Calu3 (cell line): ENCODE results near the gene RPTOR. TPM values are rescaled to one million over a fixed set of nuclear protein-coding genes. Genes with fewer than 3 reads are reported as not detected.
A peak's percentile ranks its signal among the peaks of the same experiment; 100 is the strongest.

Source experiments
- BruUV-seq: library from RNA; stranded (reverse); fragments of 400-500 nt; replicated peaks from 2 replicates; lab custom pipeline; 2021; lab: Mats Ljungman, UMichigan
- CTCF ChIA-PET: fragments of 300-600 bp; sonication (Branson Sonifier 250); formaldehyde crosslinking; loops from one replicate; lab custom pipeline; 2022; ENCODE audit warnings: antibody characterized with exemption; lab: Charles Lee
- DNase-seq: peaks from one replicate; pipeline ENCODE4 v3.0.0; 2022
- H3K27ac Mint-ChIP-seq: one replicate; pipeline ENCODE4 v1.8.0; 2022; ENCODE audit warnings: mixed read lengths; ENCODE audit not compliant: unreplicated experiment
- H3K27me3 Mint-ChIP-seq: one replicate; pipeline ENCODE4 v1.8.0; 2022; ENCODE audit warnings: mixed read lengths; ENCODE audit not compliant: unreplicated experiment
- H3K36me3 Mint-ChIP-seq: one replicate; pipeline ENCODE4 v1.8.0; 2022; ENCODE audit warnings: mild to moderate bottlenecking, moderate library complexity, mixed read lengths; ENCODE audit not compliant: insufficient read depth, unreplicated experiment
- H3K4me1 Mint-ChIP-seq: one replicate; pipeline ENCODE4 v1.8.0; 2022; ENCODE audit warnings: mild to moderate bottlenecking, low read depth, mixed read lengths; ENCODE audit not compliant: unreplicated experiment
- H3K4me3 Mint-ChIP-seq: one replicate; pipeline ENCODE4 v1.8.0; 2022; ENCODE audit warnings: mild to moderate bottlenecking, low read depth, moderate library complexity, mixed read lengths; ENCODE audit not compliant: unreplicated experiment
- H3K9me3 Mint-ChIP-seq: one replicate; pipeline ENCODE4 v1.8.0; 2022; ENCODE audit warnings: low read depth, mixed read lengths; ENCODE audit not compliant: unreplicated experiment
- intact Hi-C: fragments of 100-400 bp; cut with micrococcal nuclease; formaldehyde crosslinking; loops from one replicate; pipeline ENCODE4 v1.10.0; 2022; ENCODE audit not compliant: unreplicated experiment
- total RNA-seq: library from RNA; stranded (reverse); gene quantifications from 2 replicates; pipeline ENCODE4 v1.2.3, GENCODE V29; 2022
- TF ChIP-seq, protein P1 (sequence below): fragments of 200-600 bp; IDR thresholded peaks from one replicate; pipeline ENCODE4 v1.8.0; 2022; ENCODE audit warnings: antibody characterized with exemption; ENCODE audit not compliant: unreplicated experiment

RPTOR gene
- total RNA-seq, 1 experiment from 2014 or later, result 41.8 TPM

DNA sequence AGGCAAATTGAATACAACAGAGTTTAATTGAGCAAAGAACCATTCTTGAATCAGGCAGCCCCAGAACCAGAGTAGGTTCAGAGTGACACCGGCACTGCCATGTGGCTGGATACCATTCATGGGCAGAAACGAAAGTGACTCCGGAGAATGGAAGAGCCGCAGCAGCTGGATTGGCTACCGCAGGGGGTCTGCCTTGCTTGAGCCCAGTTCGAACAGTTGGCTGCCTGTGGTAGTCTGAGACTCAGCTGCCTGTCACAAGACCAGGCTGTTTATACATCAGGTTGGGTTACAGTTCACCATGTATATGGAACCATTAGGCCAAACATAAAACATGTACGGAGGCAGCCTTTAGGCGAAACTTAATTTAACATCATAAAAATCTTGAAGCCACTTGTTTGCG, 241.8 kb downstream of the RPTOR start:
- TF ChIP-seq, protein P1, sequence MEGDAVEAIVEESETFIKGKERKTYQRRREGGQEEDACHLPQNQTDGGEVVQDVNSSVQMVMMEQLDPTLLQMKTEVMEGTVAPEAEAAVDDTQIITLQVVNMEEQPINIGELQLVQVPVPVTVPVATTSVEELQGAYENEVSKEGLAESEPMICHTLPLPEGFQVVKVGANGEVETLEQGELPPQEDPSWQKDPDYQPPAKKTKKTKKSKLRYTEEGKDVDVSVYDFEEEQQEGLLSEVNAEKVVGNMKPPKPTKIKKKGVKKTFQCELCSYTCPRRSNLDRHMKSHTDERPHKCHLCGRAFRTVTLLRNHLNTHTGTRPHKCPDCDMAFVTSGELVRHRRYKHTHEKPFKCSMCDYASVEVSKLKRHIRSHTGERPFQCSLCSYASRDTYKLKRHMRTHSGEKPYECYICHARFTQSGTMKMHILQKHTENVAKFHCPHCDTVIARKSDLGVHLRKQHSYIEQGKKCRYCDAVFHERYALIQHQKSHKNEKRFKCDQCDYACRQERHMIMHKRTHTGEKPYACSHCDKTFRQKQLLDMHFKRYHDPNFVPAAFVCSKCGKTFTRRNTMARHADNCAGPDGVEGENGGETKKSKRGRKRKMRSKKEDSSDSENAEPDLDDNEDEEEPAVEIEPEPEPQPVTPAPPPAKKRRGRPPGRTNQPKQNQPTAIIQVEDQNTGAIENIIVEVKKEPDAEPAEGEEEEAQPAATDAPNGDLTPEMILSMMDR, result no peak
- H3K36me3 Mint-ChIP-seq, result peaks cover 10% of the 10 kb centered on the region
- no peak for DNase-seq
- H3K27ac Mint-ChIP-seq, result no peak overlapping the region
- intact Hi-C loops, result no loop called here
- no TSS peak for BruUV-seq
- CTCF ChIA-PET, result no interaction called here
- no peaks in the 10 kb centered on the region for H3K27me3 Mint-ChIP-seq
- peaks cover 31% of the 10 kb centered on the region for H3K4me1 Mint-ChIP-seq
- no peak overlapping the region for H3K4me3 Mint-ChIP-seq
- H3K9me3 Mint-ChIP-seq, result peaks cover 2% of the 10 kb centered on the region

DNA sequence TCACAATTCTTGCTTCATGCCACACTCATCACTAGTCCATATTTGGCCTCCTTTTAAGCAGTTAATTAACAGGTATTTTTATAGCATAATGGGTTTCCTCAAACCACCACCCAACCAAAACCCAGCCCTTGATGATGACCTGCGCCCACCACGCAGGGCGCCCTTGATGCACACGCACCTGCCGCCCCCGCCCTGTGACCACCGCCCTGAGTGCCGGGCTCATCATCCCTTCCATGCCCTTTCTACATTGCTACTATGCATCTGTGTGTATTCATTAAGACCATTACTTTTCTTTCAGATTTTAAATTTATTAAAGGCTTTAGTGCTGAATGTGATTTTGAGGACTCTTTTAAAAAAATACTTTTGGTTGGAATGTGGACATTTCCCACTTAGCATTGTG, 242.2 kb downstream of the RPTOR start:
- Mint-ChIP-seq H3K9me3 (peaks cover 2% of the 10 kb centered on the region), H3K27ac (no peak overlapping the region), H3K4me1 (peaks cover 35% of the 10 kb centered on the region), H3K4me3 (no peak overlapping the region), H3K36me3 (peaks cover 12% of the 10 kb centered on the region), H3K27me3 (no peaks in the 10 kb centered on the region)
- DNase-seq, result no peak
- CTCF ChIA-PET, result no interaction called here
- TF ChIP-seq, protein P1, result no peak
- intact Hi-C loops, result no loop called here
- no TSS peak for BruUV-seq

DNA sequence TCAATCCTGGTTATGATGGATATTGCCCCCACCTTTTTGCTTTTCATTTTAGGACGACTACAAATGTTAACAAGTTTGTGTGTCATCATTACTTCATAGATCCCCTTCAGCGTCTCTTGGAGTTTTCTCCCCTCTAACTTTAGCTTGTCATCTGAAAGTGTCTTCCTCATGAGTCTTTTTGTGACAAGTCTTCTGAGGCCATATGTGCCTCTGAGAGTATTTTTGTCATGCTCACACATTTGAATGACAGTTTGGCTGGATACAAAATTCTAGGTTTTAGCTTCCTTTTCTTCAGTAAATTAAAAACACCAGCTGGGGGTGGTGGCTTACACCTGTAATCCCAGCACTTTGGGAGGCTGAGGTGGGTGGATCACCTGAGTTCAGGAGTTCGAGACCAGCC, 243.2 kb downstream of the RPTOR start:
- peaks cover 43% of the 10 kb centered on the region for H3K4me1 Mint-ChIP-seq
- CTCF ChIA-PET, result no interaction called here
- H3K4me3 Mint-ChIP-seq, result no peak overlapping the region
- H3K27me3 Mint-ChIP-seq, result no peaks in the 10 kb centered on the region
- no TSS peak for BruUV-seq
- intact Hi-C loops, result no loop called here
- TF ChIP-seq, protein P1, result no peak
- H3K9me3 Mint-ChIP-seq, result peaks cover 2% of the 10 kb centered on the region
- peaks cover 14% of the 10 kb centered on the region for H3K36me3 Mint-ChIP-seq
- DNase-seq, result no peak
- H3K27ac Mint-ChIP-seq, result no peak overlapping the region

DNA sequence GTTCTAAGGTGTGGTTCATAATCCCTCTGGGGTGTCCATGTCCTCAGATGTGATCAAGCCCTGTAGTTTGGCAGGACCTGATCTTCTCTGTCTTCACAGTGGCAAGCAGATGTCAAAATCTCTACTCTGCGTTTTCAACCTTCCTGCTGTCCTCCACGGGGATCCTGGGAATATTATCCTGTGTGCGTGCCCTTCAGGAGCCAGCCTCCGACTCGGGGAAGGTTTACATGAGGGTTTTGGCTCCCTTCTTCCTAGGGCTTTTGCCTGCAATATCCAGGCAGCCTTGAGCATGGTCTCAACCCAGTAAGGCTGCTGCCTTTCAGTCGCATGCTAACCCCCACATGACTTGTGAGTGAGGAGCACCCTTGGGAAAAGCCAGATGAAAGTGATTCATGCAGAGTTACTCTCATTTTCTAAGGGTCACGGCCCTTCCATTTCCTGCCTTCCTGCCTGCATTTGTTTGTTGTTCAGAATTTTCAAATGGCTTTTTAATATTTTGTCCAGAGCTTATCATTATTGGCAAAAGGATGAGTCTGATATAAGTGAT, 244.8 kb downstream of the RPTOR start:
- peak; percentile 22 for DNase-seq
- peak overlapping the region; percentile 63 for H3K27ac Mint-ChIP-seq
- BruUV-seq, result no TSS peak
- H3K4me1 Mint-ChIP-seq, result peaks cover 58% of the 10 kb centered on the region
- peak overlapping the region; percentile 5 for H3K4me3 Mint-ChIP-seq
- H3K9me3 Mint-ChIP-seq, result peaks cover 2% of the 10 kb centered on the region
- intact Hi-C loops, result no loop called here
- TF ChIP-seq, protein P1, result no peak
- peaks cover 20% of the 10 kb centered on the region for H3K36me3 Mint-ChIP-seq
- CTCF ChIA-PET, result no interaction called here
- H3K27me3 Mint-ChIP-seq, result no peaks in the 10 kb centered on the region
